GM19452 (cell line): ENCODE measurements around the gene SEPTIN12.
"Not testable (repeated sequence)": the region's sequence is repeated elsewhere in the genome, so short reads cannot be mapped to it uniquely, and the experiment has no call there.

Experiments
- ATAC-seq: cut with Tn5 transposase; IDR thresholded peaks from one replicate; pipeline ENCODE4 v1.9.1; 2021; ENCODE audit not compliant: unreplicated experiment

Gene SEPTIN12

GRCh38 chr16:4760221-4760910, 27.8 kb downstream of the SEPTIN12 start:
- ATAC-seq, result no peak

DNA sequence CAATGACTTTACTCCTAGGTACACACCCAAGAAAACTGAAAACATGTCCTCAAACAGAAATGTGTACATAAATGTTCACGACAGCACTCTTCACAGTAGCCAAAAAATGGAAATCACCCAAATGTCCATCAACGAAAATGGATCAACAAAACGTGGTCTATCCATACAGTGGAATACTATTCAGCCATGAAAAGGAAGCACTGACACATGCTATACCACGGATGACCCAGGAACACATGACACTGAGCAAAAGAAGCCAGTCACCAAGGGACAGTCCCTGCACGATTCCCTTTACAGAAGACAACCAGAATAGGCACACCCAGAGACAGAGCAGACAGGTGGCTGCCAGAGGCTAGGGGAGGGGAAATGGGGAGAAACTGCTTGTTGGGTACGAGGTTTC, 32.5 kb downstream of the SEPTIN12 start:
- ATAC-seq, result no peak

DNA sequence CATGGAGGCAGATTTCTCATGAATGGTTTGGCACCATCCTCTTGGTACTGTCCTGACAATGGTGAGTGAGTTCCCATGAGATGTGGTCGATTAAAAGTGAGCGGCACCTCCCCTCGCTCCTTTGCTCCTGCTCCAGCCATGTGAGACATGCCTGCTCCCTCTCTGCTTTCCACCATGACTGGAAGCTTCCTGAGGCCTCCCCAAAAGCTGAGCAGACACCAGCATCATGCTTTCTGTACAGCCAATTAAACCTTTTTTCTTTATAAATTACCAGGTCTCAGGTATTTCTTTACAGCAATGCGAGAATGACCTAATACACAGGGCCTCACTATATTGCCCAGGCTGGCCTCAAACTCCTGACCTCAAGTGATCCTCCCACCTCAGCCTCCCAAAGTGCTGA, 33.3 kb downstream of the SEPTIN12 start:
- ATAC-seq, result no peak

GRCh38 chr16:4753227-4753626, 34.9 kb downstream of the SEPTIN12 start:
- ATAC-seq, result no peak

- ATAC-seq, result no peak
Observed at GRCh38 chr16:4752351-4753100, 35.6 kb downstream of the SEPTIN12 start.

- no peak for ATAC-seq
Observed at GRCh38 chr16:4750896-4751295, 37.2 kb downstream of the SEPTIN12 start.

GRCh38 chr16:4749700-4750257, 38.4 kb downstream of the SEPTIN12 start:
- ATAC-seq, result no peak

DNA sequence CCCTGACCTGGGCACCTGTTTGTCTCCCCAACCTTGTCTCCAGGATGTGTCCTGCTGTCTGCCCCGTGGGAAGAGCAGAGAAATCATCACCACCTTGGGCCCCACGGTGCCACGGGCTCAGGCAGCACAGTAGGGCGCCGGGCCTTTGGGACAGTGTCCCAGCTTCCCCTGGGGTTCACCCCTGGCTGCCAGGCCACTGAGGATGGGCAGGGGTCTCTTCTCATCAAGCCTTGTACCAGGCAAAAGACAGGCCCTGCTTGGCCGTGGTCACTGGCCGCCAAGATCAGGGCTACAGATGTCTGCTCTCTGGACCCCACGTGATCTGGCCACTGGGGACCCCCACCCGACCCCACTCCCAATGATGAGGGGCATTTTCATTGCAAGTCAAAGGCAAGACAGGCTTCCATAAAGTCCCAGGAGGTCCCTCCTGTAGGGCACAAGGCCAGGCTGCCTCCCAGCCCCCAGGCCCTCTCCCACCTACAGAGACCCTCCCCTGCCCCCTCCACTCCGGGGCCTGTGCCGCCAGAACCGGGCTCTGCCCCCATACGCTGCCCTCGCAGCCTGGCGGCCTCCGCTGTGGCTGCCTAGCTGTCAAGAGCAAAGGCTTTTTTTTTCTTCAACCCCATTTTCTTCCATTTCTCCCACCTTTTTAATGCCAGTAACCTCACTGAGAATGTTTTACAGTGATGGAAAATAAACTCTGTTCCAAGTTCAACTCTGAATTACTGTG, 39.3 kb downstream of the SEPTIN12 start:
- no peak for ATAC-seq

GRCh38 chr16:4747906-4748681, 40.1 kb downstream of the SEPTIN12 start:
- ATAC-seq, result no peak

GRCh38 chr16:4746991-4747574, 41.1 kb downstream of the SEPTIN12 start:
- ATAC-seq, result no peak

- no peak for ATAC-seq
Observed at GRCh38 chr16:4746215-4746614, 41.9 kb downstream of the SEPTIN12 start.

DNA sequence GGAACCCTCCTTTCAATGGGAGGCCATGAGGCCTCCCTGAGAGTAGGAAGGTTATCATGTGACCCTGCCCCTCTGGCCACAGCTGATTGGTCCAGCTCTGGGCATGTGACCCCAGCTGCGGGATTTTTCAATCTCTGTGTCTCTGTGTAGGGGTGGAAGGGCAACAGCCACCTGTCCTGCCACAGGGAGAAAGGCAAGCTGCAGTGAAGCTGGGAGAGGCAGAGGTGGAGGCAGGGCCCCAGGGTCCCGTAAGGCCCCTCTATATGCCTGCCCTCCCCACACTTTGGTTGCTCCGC, 42.9 kb downstream of the SEPTIN12 start:
- ATAC-seq, result no peak

DNA sequence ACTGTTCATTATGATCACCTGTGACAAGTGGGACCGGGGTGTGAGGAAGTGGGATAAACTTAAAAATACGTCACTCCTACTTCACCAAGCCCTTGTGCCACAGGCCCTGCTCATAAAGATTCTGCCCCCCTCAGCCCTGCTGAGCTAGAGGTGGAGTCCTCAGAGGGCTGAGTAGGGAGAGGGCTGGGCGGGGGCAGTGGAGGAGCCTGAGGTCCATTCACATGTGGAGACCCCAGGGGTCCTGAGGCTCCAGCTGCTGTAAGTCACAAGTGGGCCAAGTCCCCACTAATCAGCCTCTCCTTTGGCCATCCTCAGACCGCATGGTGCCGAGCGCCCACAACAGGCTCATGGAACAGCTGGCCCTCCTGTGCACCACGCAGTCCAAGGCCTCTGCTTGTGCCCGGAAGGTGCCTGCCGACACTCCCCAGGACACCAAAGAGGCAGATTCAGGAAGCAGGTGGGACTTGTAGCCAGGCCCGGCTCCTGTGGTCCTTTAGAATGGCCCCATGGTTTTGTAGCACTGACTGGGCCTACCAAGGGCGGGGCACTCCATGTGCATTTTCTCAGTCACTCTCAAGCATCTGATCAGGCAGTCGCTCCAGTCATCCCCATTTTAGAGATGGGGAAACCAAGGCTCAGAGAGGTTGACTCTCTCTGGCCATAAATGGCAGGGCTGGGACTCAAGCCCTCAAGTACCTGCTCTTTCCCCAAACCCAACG, 43.4 kb downstream of the SEPTIN12 start:
- ATAC-seq, result no peak

GRCh38 chr16:4743226-4743878, 44.8 kb downstream of the SEPTIN12 start:
- ATAC-seq, result no peak

GRCh38 chr16:4738370-4738769, 49.8 kb downstream of the SEPTIN12 start:
- ATAC-seq, result not testable (repeated sequence)

GRCh38 chr16:4737545-4737944, 50.6 kb downstream of the SEPTIN12 start:
- ATAC-seq, result no peak

GRCh38 chr16:4736546-4736945, 51.6 kb downstream of the SEPTIN12 start:
- no peak for ATAC-seq

- ATAC-seq, result peak; percentile 60
Observed at GRCh38 chr16:4734730-4735535, 53.2 kb downstream of the SEPTIN12 start.
